ENCODE results near the gene GOLT1A. TPM values are rescaled to one million over a fixed set of nuclear protein-coding genes. Genes with fewer than 3 reads are reported as not detected.

GOLT1A gene
- total RNA-seq, 1 donor: not detected

GRCh38 chr1:204196068-204196795 is 17.6 kb downstream of the GOLT1A start, which contains the start of gene KISS1:
KISS1 (minus strand) TSS chr1:204196491; CDS start chr1:204192876, 3,615 bp downstream.
- Histone ChIP-seq H3K79me2 (ENCODE audit: insufficient read depth, low read length) (no peaks in the 10 kb centered on the region), H3K4me1 (ENCODE audit: insufficient read depth, low read length) (peaks cover 9% of the 10 kb centered on the region), H3K4me2 (ENCODE audit: insufficient read depth, low read length) (no peak within 1 kb of the TSS), H2AFZ (ENCODE audit: low read length) (peak within 1 kb of the TSS; percentile 23), H3K4me3 (ENCODE audit: insufficient read depth, low read length) (no peak within 1 kb of the TSS), H3K27me3 (ENCODE audit: insufficient read depth, low read length) (peaks cover 11% of the 10 kb centered on the region), H3K27ac (ENCODE audit: low read depth, low read length) (no peak within 1 kb of the TSS), H3K9me3 (ENCODE audit: low read depth, low read length) (no peaks in the 10 kb centered on the region), H4K20me1 (ENCODE audit: insufficient read depth, low read length) (no peaks in the 10 kb centered on the region), H3K36me3 (ENCODE audit: insufficient read depth, low read length) (no peaks in the 10 kb centered on the region)
- no peak for DNase-seq (ENCODE audit: insufficient read length, low spot score, missing footprints)
- TF ChIP-seq, protein P1, sequence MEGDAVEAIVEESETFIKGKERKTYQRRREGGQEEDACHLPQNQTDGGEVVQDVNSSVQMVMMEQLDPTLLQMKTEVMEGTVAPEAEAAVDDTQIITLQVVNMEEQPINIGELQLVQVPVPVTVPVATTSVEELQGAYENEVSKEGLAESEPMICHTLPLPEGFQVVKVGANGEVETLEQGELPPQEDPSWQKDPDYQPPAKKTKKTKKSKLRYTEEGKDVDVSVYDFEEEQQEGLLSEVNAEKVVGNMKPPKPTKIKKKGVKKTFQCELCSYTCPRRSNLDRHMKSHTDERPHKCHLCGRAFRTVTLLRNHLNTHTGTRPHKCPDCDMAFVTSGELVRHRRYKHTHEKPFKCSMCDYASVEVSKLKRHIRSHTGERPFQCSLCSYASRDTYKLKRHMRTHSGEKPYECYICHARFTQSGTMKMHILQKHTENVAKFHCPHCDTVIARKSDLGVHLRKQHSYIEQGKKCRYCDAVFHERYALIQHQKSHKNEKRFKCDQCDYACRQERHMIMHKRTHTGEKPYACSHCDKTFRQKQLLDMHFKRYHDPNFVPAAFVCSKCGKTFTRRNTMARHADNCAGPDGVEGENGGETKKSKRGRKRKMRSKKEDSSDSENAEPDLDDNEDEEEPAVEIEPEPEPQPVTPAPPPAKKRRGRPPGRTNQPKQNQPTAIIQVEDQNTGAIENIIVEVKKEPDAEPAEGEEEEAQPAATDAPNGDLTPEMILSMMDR (IDR thresholded peaks at IDR 0.05; ENCODE audit: extremely low read depth, low read depth, low read length): no peak

GRCh38 chr1:204194771-204195170 is 19.0 kb downstream of the GOLT1A start:
- TF ChIP-seq, protein P1 (IDR thresholded peaks at IDR 0.05; ENCODE audit: extremely low read depth, low read depth, low read length): no peak
- Histone ChIP-seq H3K27me3 (ENCODE audit: insufficient read depth, low read length) (peaks cover 11% of the 10 kb centered on the region), H3K27ac (ENCODE audit: low read depth, low read length) (no peak overlapping the region), H4K20me1 (ENCODE audit: insufficient read depth, low read length) (no peaks in the 10 kb centered on the region), H3K4me3 (ENCODE audit: insufficient read depth, low read length) (no peak overlapping the region), H3K4me2 (ENCODE audit: insufficient read depth, low read length) (no peak overlapping the region), H3K4me1 (ENCODE audit: insufficient read depth, low read length) (peaks cover 13% of the 10 kb centered on the region), H3K36me3 (ENCODE audit: insufficient read depth, low read length) (no peaks in the 10 kb centered on the region), H3K9me3 (ENCODE audit: low read depth, low read length) (no peaks in the 10 kb centered on the region), H2AFZ (ENCODE audit: low read length) (no peak overlapping the region), H3K79me2 (ENCODE audit: insufficient read depth, low read length) (no peaks in the 10 kb centered on the region)
- DNase-seq (ENCODE audit: insufficient read length, low spot score, missing footprints): no peak

GRCh38 chr1:204194080-204194479 is 19.7 kb downstream of the GOLT1A start:
- no peak overlapping the region for H3K27ac ChIP-seq (ENCODE audit: low read depth, low read length)
- H3K79me2 ChIP-seq (ENCODE audit: insufficient read depth, low read length): no peaks in the 10 kb centered on the region
- H4K20me1 ChIP-seq (ENCODE audit: insufficient read depth, low read length): no peaks in the 10 kb centered on the region
- H3K4me3 ChIP-seq (ENCODE audit: insufficient read depth, low read length): no peak overlapping the region
- no peak overlapping the region for H3K4me2 ChIP-seq (ENCODE audit: insufficient read depth, low read length)
- no peak for DNase-seq (ENCODE audit: insufficient read length, low spot score, missing footprints)
- peaks cover 17% of the 10 kb centered on the region for H3K27me3 ChIP-seq (ENCODE audit: insufficient read depth, low read length)
- no peak overlapping the region for H2AFZ ChIP-seq (ENCODE audit: low read length)
- H3K4me1 ChIP-seq (ENCODE audit: insufficient read depth, low read length): peaks cover 15% of the 10 kb centered on the region
- TF ChIP-seq, protein P1 (IDR thresholded peaks at IDR 0.05; ENCODE audit: extremely low read depth, low read depth, low read length): no peak
- no peaks in the 10 kb centered on the region for H3K9me3 ChIP-seq (ENCODE audit: low read depth, low read length)
- H3K36me3 ChIP-seq (ENCODE audit: insufficient read depth, low read length): no peaks in the 10 kb centered on the region

GRCh38 chr1:204192589-204193352 is 21.0 kb downstream of the GOLT1A start:
- DNase-seq (ENCODE audit: insufficient read length, low spot score, missing footprints): no peak
- no peaks in the 10 kb centered on the region for H3K9me3 ChIP-seq (ENCODE audit: low read depth, low read length)

More at GRCh38 chr1:204192589-204193352, 21.0 kb downstream of the GOLT1A start:
- H2AFZ ChIP-seq (ENCODE audit: low read length): no peak overlapping the region
- H3K4me1 ChIP-seq (ENCODE audit: insufficient read depth, low read length): peaks cover 11% of the 10 kb centered on the region
- H3K4me3 ChIP-seq (ENCODE audit: insufficient read depth, low read length): no peak overlapping the region
- H3K27me3 ChIP-seq (ENCODE audit: insufficient read depth, low read length): peaks cover 30% of the 10 kb centered on the region
- H4K20me1 ChIP-seq (ENCODE audit: insufficient read depth, low read length): no peaks in the 10 kb centered on the region
- H3K27ac ChIP-seq (ENCODE audit: low read depth, low read length): no peak overlapping the region
- H3K36me3 ChIP-seq (ENCODE audit: insufficient read depth, low read length): no peaks in the 10 kb centered on the region
- H3K79me2 ChIP-seq (ENCODE audit: insufficient read depth, low read length): no peaks in the 10 kb centered on the region
- H3K4me2 ChIP-seq (ENCODE audit: insufficient read depth, low read length): no peak overlapping the region
- TF ChIP-seq, protein P1 (IDR thresholded peaks at IDR 0.05; ENCODE audit: extremely low read depth, low read depth, low read length): no peak

Measured in osteoblast (primary cell).